ENCODE results near the gene CSNK1G1.

GRCh38 chr15:64213646-64214045 is 142.3 kb downstream of the CSNK1G1 start:
- TF ChIP-seq CBX8 (IDR thresholded peaks at IDR 0.05) (no peak), POLR2A (IDR thresholded peaks at IDR 0.05; ENCODE audit: low read length) (no peak), MAX (IDR thresholded peaks at IDR 0.05) (no peak), USF2 (IDR thresholded peaks at IDR 0.05) (no peak), E2F6 (IDR thresholded peaks at IDR 0.05; ENCODE audit: borderline replicate concordance, low read depth) (no peak), HOXB5 (CRISPR knock-in tag; IDR thresholded peaks at IDR 0.05) (no peak), RFX5 (IDR thresholded peaks at IDR 0.05) (no peak)
- TF ChIP-seq, protein P1, sequence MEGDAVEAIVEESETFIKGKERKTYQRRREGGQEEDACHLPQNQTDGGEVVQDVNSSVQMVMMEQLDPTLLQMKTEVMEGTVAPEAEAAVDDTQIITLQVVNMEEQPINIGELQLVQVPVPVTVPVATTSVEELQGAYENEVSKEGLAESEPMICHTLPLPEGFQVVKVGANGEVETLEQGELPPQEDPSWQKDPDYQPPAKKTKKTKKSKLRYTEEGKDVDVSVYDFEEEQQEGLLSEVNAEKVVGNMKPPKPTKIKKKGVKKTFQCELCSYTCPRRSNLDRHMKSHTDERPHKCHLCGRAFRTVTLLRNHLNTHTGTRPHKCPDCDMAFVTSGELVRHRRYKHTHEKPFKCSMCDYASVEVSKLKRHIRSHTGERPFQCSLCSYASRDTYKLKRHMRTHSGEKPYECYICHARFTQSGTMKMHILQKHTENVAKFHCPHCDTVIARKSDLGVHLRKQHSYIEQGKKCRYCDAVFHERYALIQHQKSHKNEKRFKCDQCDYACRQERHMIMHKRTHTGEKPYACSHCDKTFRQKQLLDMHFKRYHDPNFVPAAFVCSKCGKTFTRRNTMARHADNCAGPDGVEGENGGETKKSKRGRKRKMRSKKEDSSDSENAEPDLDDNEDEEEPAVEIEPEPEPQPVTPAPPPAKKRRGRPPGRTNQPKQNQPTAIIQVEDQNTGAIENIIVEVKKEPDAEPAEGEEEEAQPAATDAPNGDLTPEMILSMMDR (IDR thresholded peaks at IDR 0.05), result no peak
- TF ChIP-seq, protein P2, sequence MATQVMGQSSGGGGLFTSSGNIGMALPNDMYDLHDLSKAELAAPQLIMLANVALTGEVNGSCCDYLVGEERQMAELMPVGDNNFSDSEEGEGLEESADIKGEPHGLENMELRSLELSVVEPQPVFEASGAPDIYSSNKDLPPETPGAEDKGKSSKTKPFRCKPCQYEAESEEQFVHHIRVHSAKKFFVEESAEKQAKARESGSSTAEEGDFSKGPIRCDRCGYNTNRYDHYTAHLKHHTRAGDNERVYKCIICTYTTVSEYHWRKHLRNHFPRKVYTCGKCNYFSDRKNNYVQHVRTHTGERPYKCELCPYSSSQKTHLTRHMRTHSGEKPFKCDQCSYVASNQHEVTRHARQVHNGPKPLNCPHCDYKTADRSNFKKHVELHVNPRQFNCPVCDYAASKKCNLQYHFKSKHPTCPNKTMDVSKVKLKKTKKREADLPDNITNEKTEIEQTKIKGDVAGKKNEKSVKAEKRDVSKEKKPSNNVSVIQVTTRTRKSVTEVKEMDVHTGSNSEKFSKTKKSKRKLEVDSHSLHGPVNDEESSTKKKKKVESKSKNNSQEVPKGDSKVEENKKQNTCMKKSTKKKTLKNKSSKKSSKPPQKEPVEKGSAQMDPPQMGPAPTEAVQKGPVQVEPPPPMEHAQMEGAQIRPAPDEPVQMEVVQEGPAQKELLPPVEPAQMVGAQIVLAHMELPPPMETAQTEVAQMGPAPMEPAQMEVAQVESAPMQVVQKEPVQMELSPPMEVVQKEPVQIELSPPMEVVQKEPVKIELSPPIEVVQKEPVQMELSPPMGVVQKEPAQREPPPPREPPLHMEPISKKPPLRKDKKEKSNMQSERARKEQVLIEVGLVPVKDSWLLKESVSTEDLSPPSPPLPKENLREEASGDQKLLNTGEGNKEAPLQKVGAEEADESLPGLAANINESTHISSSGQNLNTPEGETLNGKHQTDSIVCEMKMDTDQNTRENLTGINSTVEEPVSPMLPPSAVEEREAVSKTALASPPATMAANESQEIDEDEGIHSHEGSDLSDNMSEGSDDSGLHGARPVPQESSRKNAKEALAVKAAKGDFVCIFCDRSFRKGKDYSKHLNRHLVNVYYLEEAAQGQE (IDR thresholded peaks at IDR 0.05), result no peak

All from A549 (cell line).